ENCODE measurements around the gene TBC1D5.

DNA sequence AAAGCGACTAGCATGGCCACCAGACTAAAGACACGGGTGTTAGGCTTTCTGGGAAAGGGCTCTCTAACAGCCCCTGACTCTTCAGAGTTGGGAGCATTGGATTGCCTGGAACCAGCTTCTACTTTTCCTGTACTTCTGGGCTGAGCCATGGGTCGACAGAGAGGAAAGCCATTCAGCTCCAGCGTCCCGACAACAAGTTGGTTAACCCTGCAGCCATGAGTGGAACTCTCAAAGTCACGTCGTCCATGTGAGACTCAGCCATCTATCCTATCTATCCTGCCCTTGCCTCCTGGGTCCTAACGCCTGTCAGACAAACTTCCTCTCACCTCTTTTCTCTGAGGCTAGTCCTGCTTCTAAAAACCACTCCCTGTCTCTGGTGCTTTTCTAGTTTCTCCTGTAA is 32.6 kb upstream of the TBC1D5 start:
- TF ChIP-seq, protein P1, sequence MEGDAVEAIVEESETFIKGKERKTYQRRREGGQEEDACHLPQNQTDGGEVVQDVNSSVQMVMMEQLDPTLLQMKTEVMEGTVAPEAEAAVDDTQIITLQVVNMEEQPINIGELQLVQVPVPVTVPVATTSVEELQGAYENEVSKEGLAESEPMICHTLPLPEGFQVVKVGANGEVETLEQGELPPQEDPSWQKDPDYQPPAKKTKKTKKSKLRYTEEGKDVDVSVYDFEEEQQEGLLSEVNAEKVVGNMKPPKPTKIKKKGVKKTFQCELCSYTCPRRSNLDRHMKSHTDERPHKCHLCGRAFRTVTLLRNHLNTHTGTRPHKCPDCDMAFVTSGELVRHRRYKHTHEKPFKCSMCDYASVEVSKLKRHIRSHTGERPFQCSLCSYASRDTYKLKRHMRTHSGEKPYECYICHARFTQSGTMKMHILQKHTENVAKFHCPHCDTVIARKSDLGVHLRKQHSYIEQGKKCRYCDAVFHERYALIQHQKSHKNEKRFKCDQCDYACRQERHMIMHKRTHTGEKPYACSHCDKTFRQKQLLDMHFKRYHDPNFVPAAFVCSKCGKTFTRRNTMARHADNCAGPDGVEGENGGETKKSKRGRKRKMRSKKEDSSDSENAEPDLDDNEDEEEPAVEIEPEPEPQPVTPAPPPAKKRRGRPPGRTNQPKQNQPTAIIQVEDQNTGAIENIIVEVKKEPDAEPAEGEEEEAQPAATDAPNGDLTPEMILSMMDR (IDR thresholded peaks at IDR 0.05), result no peak
- no peak for TF ChIP-seq EP300 (IDR thresholded peaks at IDR 0.05)
- TF ChIP-seq, protein P2, sequence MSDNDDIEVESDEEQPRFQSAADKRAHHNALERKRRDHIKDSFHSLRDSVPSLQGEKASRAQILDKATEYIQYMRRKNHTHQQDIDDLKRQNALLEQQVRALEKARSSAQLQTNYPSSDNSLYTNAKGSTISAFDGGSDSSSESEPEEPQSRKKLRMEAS (IDR thresholded peaks at IDR 0.05), result no peak
- no peak for TF ChIP-seq MYC (IDR thresholded peaks at IDR 0.05; ENCODE audit: borderline replicate concordance, low read length)
- TF ChIP-seq HOXB5 (CRISPR knock-in tag; IDR thresholded peaks at IDR 0.05), result no peak
- TF ChIP-seq, protein P3, sequence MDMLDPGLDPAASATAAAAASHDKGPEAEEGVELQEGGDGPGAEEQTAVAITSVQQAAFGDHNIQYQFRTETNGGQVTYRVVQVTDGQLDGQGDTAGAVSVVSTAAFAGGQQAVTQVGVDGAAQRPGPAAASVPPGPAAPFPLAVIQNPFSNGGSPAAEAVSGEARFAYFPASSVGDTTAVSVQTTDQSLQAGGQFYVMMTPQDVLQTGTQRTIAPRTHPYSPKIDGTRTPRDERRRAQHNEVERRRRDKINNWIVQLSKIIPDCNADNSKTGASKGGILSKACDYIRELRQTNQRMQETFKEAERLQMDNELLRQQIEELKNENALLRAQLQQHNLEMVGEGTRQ (IDR thresholded peaks at IDR 0.05), result no peak
- no peak for TF ChIP-seq CEBPB (IDR thresholded peaks at IDR 0.05)
- no peak for TF ChIP-seq HOXA7 (CRISPR knock-in tag; IDR thresholded peaks at IDR 0.05)
- TF ChIP-seq POLR2A (IDR thresholded peaks at IDR 0.05; ENCODE audit: low read length), result no peak
- TF ChIP-seq SMC3 (IDR thresholded peaks at IDR 0.05), result no peak
- no peak for TF ChIP-seq JUNB (IDR thresholded peaks at IDR 0.05)
- TF ChIP-seq NR3C1 (IDR thresholded peaks at IDR 0.05), result no peak
- TF ChIP-seq, protein P4, sequence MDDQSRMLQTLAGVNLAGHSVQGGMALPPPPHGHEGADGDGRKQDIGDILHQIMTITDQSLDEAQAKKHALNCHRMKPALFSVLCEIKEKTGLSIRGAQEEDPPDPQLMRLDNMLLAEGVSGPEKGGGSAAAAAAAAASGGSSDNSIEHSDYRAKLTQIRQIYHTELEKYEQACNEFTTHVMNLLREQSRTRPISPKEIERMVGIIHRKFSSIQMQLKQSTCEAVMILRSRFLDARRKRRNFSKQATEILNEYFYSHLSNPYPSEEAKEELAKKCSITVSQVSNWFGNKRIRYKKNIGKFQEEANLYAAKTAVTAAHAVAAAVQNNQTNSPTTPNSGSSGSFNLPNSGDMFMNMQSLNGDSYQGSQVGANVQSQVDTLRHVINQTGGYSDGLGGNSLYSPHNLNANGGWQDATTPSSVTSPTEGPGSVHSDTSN (IDR thresholded peaks at IDR 0.05), result no peak

Data from A549 (cell line).